ENCODE measurements around the gene OR4D9. TPM values are rescaled to one million over a fixed set of nuclear protein-coding genes. Genes with fewer than 3 reads are reported as not detected.
A peak's percentile ranks its signal among the peaks of the same experiment; 100 is the strongest.

The OR4D9 gene
- total RNA-seq, 1 experiment from 2014 or later = not detected

DNA sequence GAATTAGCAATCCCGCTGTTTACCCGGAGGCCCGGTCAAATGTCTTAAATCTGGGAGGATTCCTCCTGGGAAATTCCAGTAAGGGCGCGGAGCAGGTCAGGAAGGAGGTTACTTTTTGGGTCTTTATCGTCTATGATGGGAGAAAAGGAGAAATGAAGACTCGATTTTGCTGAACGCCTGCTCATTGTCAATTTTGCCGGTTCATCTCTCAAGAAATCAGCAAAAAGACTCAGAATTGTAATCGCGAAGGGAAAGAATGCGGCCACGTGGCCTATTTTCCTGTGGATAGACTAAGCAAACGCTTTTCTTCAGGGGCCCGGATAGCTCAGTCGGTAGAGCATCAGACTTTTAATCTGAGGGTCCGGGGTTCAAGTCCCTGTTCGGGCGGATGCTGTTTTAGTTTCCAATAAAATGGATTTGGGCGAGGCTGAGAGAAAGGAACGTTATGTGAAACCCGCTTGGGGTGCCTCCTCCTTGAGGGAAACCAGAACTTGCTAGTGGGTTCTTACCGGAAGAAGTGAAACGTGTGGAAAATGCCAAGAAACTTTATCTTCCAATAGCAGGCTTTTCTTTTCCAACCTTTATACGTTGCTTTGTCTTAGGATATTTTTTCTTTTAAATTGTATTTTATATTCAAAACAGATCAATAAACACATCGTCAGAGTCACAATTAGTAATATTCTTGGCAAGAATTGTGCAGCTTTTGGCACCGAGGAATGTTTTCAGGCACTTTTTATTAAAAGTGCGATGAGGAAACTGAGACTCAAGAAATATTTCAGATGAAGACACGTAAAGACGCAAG, 45.0 kb downstream of the OR4D9 start (continued):
- TF ChIP-seq, protein P1, sequence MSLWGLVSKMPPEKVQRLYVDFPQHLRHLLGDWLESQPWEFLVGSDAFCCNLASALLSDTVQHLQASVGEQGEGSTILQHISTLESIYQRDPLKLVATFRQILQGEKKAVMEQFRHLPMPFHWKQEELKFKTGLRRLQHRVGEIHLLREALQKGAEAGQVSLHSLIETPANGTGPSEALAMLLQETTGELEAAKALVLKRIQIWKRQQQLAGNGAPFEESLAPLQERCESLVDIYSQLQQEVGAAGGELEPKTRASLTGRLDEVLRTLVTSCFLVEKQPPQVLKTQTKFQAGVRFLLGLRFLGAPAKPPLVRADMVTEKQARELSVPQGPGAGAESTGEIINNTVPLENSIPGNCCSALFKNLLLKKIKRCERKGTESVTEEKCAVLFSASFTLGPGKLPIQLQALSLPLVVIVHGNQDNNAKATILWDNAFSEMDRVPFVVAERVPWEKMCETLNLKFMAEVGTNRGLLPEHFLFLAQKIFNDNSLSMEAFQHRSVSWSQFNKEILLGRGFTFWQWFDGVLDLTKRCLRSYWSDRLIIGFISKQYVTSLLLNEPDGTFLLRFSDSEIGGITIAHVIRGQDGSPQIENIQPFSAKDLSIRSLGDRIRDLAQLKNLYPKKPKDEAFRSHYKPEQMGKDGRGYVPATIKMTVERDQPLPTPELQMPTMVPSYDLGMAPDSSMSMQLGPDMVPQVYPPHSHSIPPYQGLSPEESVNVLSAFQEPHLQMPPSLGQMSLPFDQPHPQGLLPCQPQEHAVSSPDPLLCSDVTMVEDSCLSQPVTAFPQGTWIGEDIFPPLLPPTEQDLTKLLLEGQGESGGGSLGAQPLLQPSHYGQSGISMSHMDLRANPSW (CRISPR knock-in tag; conservative IDR thresholded peaks at IDR 0.05; ENCODE audit: low read depth) = no peak
- TF ChIP-seq FOXP1 (CRISPR knock-in tag; IDR thresholded peaks at IDR 0.05; ENCODE audit: borderline replicate concordance) (no peak), MXD4 (CRISPR knock-in tag; IDR thresholded peaks at IDR 0.05; ENCODE audit: borderline replicate concordance) (no peak), ETV6 (CRISPR knock-in tag; IDR thresholded peaks at IDR 0.05) (no peak)
- TF ChIP-seq, protein P2, sequence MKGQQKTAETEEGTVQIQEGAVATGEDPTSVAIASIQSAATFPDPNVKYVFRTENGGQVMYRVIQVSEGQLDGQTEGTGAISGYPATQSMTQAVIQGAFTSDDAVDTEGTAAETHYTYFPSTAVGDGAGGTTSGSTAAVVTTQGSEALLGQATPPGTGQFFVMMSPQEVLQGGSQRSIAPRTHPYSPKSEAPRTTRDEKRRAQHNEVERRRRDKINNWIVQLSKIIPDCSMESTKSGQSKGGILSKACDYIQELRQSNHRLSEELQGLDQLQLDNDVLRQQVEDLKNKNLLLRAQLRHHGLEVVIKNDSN (CRISPR knock-in tag; IDR thresholded peaks at IDR 0.05) = peak; percentile 77; the same call in 1 of the 2 replicates

DNA sequence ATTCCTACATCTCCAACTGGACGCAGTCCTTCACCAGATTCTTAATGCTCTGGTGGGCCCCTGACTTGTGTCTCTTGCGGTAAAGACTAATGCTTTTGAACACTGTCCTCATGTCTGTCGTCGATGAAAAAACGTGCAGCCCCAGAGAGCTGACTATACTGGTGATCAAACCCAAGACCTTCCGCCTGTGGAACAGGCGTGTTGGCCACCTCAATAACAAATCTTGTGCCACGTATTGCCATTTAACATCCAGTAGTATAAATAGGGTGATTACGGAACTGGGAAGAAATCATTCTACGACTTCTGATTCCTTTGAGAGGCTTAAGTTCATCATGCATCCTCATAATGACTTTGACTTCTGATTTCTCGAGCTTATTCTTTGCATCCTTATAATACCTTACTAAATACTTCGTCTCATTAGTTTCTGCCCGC, 45.6 kb downstream of the OR4D9 start:
- POLR2A ChIA-PET = interaction anchor here (0.6 to 1.4 kb wide), 5 partner anchors 8 to 167 kb away, joined by 3 to 8 read pairs (median 4); partner anchors contain the start of gene PATL1
- H3K36me3 Mint-ChIP-seq = no peaks in the 10 kb centered on the region
- ATAC-seq (peak; percentile 2), DNase-seq (ENCODE audit: low spot score) (no peak)
- H3K9me3 Mint-ChIP-seq = no peaks in the 10 kb centered on the region
- H3K27me3 Mint-ChIP-seq (ENCODE audit: low read depth) = peaks cover 4% of the 10 kb centered on the region
- TF ChIP-seq ZNF263 (CRISPR knock-in tag; IDR thresholded peaks at IDR 0.05; ENCODE audit: low read depth) (no peak), GTF2I (CRISPR knock-in tag; conservative IDR thresholded peaks at IDR 0.05) (no peak), SMAD4 (CRISPR knock-in tag; IDR thresholded peaks at IDR 0.05) (no peak), KAT7 (CRISPR knock-in tag; IDR thresholded peaks at IDR 0.05; ENCODE audit: borderline replicate concordance) (no peak)
- TF ChIP-seq, protein P3, sequence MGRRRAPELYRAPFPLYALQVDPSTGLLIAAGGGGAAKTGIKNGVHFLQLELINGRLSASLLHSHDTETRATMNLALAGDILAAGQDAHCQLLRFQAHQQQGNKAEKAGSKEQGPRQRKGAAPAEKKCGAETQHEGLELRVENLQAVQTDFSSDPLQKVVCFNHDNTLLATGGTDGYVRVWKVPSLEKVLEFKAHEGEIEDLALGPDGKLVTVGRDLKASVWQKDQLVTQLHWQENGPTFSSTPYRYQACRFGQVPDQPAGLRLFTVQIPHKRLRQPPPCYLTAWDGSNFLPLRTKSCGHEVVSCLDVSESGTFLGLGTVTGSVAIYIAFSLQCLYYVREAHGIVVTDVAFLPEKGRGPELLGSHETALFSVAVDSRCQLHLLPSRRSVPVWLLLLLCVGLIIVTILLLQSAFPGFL (CRISPR knock-in tag; IDR thresholded peaks at IDR 0.05; ENCODE audit: borderline replicate concordance) = no peak
- TF ChIP-seq, protein P4, sequence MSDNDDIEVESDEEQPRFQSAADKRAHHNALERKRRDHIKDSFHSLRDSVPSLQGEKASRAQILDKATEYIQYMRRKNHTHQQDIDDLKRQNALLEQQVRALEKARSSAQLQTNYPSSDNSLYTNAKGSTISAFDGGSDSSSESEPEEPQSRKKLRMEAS (CRISPR knock-in tag; IDR thresholded peaks at IDR 0.05) = no peak
- CTCF ChIA-PET = interaction anchor here (0.6 to 1.5 kb wide), 2 partner anchors 9 to 20 kb away, joined by 3 to 5 read pairs; no protein-coding TSS in a partner anchor
- H3K4me1 Mint-ChIP-seq = peaks cover 18% of the 10 kb centered on the region
- peak overlapping the region; percentile 87 for H3K4me3 Mint-ChIP-seq
- peak overlapping the region; percentile 71 for H3K27ac Mint-ChIP-seq

DNA sequence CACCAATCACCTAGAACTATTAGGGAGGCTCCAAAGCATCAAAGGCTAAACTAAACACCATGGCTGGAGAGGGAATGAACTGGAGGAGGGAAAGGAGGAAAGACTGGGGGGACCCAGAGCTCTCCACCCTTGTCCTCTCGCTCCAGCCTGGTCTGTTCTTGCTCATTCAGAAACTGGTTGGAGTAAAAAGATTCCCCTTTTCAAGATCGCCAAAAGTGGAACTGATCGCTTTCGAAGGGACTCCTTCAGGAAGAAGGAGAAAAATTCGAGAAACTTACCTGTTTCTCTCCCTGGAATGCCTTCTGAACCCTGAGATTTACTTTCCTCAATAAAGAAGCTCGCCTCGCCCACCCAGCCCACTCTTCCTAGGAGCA, 46.9 kb downstream of the OR4D9 start:
- POLR2A ChIA-PET = interaction anchor here (1.3 to 1.4 kb wide), 2 partner anchors 9 to 111 kb away, joined by 4 to 8 read pairs; partner anchors contain the start of gene PATL1
- peak overlapping the region; percentile 87 for H3K4me3 Mint-ChIP-seq
- no peak for DNase-seq (ENCODE audit: low spot score)
- peaks cover 7% of the 10 kb centered on the region for H3K27me3 Mint-ChIP-seq (ENCODE audit: low read depth)
- CTCF ChIA-PET = interaction anchor here (0.6 to 1.2 kb wide), 3 partner anchors 8 to 197 kb away, joined by 3 to 6 read pairs (median 5); partner anchors contain the start of gene STX3
- H3K36me3 Mint-ChIP-seq = no peaks in the 10 kb centered on the region
- no peaks in the 10 kb centered on the region for H3K9me3 Mint-ChIP-seq
- peaks cover 13% of the 10 kb centered on the region for H3K4me1 Mint-ChIP-seq
- ATAC-seq = no peak
- H3K27ac Mint-ChIP-seq = peak overlapping the region; percentile 90; the same call in 1 of the 2 replicates
- TF ChIP-seq, protein P4 (CRISPR knock-in tag; IDR thresholded peaks at IDR 0.05) = no peak
- TF ChIP-seq IRF2 (CRISPR knock-in tag; IDR thresholded peaks at IDR 0.05; ENCODE audit: borderline replicate concordance, low read depth) (no peak), CBFB (CRISPR knock-in tag; IDR thresholded peaks at IDR 0.05; ENCODE audit: low read depth) (no peak), ZNF423 (CRISPR knock-in tag; IDR thresholded peaks at IDR 0.05) (no peak), GRHL2 (CRISPR knock-in tag; IDR thresholded peaks at IDR 0.05; ENCODE audit: insufficient replicate concordance, severe bottlenecking) (no peak)
- TF ChIP-seq, protein P5, sequence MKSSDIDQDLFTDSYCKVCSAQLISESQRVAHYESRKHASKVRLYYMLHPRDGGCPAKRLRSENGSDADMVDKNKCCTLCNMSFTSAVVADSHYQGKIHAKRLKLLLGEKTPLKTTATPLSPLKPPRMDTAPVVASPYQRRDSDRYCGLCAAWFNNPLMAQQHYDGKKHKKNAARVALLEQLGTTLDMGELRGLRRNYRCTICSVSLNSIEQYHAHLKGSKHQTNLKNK (CRISPR knock-in tag; IDR thresholded peaks at IDR 0.05) = no peak
- TF ChIP-seq, protein P6, sequence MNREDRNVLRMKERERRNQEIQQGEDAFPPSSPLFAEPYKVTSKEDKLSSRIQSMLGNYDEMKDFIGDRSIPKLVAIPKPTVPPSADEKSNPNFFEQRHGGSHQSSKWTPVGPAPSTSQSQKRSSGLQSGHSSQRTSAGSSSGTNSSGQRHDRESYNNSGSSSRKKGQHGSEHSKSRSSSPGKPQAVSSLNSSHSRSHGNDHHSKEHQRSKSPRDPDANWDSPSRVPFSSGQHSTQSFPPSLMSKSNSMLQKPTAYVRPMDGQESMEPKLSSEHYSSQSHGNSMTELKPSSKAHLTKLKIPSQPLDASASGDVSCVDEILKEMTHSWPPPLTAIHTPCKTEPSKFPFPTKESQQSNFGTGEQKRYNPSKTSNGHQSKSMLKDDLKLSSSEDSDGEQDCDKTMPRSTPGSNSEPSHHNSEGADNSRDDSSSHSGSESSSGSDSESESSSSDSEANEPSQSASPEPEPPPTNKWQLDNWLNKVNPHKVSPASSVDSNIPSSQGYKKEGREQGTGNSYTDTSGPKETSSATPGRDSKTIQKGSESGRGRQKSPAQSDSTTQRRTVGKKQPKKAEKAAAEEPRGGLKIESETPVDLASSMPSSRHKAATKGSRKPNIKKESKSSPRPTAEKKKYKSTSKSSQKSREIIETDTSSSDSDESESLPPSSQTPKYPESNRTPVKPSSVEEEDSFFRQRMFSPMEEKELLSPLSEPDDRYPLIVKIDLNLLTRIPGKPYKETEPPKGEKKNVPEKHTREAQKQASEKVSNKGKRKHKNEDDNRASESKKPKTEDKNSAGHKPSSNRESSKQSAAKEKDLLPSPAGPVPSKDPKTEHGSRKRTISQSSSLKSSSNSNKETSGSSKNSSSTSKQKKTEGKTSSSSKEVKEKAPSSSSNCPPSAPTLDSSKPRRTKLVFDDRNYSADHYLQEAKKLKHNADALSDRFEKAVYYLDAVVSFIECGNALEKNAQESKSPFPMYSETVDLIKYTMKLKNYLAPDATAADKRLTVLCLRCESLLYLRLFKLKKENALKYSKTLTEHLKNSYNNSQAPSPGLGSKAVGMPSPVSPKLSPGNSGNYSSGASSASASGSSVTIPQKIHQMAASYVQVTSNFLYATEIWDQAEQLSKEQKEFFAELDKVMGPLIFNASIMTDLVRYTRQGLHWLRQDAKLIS (CRISPR knock-in tag; IDR thresholded peaks at IDR 0.05; ENCODE audit: borderline replicate concordance) = no peak
